Amygdala (tissue), 56 donors: ENCODE measurements around the gene TOR4A.

Experiments used
- DNase-seq, 56 donors: peaks; one replicate each; lab custom pipeline; 2025; lab: John Stamatoyannopoulos, UW

The TOR4A gene

DNA sequence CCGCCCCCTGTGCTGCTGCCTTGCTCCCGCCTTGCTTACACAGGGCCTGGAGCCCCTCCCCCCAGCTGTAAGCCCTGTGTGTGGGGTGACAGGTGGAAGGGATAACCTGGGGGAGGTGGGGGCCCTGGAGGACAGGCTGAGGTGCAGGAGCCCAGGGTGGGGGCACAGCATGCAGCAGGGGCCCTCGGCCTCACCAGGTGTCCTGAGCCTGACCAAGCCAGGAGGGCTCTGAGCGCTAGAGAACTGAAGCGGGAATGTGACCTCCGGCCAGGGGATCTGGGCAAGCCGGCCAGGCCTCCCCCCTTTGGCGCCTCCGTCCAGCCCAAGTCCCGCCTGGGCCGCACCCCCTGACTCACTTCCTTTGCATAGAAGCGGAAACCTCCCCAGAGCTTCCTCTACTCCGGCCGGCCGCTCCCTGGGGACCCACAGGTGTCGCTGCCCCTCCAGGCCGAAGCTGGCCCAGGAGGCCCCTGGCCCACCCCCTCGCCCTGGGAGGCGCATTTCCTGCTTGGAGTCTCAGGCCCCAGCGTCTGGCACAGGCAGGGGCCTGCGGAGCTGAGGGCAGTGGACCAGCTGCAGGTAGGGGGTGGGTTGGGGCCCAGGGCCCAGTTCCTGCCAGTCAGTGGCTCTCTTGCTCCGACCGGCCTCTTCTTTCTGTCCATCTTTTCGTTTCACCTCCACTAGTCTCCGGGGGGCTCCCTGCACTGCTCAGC is at the start of gene TOR4A:
TSS of gene TOR4A (plus strand) at position 398 of the 713 bp plus-strand sequence. CDS start 964 bp downstream, outside the sequence.
- peak in 10 of 56 donors; percentile 8 to 50 (median 33) for DNase-seq

- no peak for DNase-seq
Measured at GRCh38 chr9:137227853-137228505, 49.5 kb upstream of the TOR4A start.

- no peak for DNase-seq
Measured at GRCh38 chr9:137228506-137228967, 49.0 kb upstream of the TOR4A start.

DNA sequence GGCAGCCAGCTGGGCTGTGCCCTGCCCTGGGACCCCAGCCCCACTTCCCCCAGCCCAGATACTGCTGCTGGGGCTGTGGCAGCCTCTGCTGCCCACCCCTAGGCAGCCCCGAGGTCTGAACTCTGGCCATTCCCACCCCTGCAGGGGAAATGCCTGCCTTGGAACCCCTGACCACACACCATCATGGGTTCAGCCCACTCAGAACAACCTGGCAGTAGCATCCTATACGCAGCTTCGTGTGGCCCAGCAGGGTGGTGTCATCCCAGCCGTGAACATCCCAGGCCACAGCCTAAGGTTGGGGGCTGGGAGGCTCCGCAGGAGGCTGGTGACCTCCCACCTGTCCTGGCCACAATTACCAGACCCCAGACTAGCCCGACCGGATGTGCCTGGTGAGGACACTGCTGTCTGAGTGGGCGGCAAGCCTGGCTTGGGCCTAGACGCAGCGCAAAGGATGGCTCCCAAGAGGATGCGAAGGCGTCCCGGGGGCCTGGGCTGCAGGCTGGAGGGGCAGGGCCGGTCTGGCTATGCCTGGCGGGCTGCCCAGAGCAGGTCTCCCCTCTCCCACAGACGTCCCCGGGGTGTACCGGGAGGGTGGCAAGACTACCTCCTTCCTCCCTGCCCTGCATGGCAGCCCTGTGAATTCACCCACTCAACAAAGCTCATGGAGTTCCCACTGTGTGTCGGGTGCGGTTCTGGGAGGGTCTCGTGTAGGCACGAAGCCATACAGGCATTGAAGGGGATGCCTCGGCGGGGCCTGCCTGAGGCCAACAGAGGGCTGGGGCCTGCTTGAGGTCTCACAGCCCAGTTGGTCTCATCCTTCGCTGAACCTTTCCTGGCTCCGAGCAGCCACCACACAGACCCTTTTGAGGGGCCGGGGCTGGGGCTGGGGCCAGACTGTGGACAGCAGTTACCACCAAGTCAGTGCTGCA is 48.3 kb upstream of the TOR4A start:
- DNase-seq = no peak

DNA sequence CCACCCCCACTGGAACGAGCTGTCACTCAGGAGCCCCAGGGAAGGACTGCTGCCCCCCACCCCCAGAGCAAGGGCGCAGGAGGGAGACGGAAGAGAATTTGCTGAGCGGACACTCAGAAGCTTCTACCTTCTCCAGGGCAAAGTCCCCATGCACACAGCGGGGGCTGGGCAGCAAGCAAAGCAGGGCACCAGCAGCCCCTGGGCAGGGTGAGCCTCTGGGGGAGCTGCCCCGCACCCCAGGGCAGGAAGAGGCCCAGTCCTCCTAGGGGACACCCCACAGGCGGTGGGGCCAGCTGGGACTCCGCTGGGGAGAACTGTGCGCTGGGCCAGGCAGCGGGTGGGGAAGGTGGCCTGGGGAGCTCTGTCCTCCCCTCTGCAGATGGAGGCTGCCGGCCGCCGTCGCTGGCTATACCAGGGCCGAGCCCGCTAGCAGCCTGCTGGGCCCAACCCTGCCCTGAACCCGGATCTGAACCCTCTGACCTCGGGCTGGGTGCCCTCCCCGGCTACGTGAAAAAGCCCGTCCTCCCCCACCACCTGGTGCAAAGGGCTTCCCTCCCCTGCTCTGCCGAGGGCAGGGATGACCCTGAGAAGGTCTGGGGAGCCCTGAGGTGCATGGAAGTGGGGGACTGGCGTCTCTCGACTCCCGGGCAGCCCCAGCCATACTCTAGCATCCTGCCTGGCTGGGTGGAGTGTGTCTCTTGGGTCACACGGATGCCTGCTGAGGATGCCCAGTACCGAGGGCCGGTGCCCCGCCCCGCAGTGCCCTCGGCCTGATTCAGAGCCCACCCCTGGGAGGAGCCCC is 47.4 kb upstream of the TOR4A start:
- no peak for DNase-seq

GRCh38 chr9:137230705-137231371 is 46.7 kb upstream of the TOR4A start, which contains the start of gene SLC34A3:
TSS of gene SLC34A3 (plus strand) at chr9:137230901. CDS start at chr9:137231703, 802 bp downstream.
- no peak for DNase-seq

- no peak for DNase-seq
Measured at GRCh38 chr9:137231372-137232039, 46.0 kb upstream of the TOR4A start.

GRCh38 chr9:137232101-137232500 is 45.4 kb upstream of the TOR4A start:
- DNase-seq = no peak

DNA sequence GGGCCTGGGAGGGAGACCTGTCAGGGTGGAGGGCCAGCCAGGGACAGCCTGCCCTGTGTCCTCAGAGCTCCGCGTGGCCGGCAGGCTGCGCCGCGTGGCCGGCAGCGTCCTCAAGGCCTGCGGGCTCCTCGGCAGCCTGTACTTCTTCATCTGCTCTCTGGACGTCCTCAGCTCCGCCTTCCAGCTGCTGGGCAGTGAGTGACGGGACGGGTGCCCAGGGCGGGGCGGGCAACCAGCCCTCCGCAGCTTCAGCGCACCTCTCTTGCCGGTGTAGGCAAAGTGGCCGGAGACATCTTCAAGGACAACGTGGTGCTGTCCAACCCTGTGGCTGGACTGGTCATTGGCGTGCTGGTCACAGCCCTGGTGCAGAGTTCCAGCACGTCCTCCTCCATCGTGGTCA is 45.0 kb upstream of the TOR4A start:
- no peak for DNase-seq

GRCh38 chr9:137233143-137233980 is 44.2 kb upstream of the TOR4A start:
- DNase-seq = no peak

DNA sequence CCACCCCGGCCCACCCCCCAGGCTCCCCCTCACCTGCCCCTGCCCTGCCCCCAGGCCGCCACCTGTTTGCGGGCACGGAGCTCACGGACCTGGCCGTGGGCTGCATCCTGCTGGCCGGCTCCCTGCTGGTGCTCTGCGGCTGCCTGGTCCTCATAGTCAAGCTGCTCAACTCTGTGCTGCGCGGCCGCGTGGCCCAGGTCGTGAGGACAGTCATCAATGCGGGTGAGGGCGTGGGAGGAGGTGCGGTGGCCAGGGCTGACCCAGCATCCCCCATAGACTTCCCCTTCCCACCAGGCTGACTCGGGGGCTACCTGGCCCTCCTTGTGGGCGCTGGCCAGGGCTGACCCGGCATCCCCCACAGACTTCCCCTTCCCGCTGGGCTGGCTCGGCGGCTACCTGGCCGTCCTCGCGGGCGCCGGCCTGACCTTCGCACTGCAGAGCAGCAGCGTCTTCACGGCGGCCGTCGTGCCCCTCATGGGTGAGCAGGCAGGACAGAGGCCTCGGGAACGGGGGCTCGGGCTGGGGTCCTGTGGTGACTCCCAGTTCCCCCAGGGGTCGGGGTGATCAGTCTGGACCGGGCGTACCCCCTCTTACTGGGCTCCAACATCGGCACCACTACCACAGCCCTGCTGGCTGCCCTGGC is 43.4 kb upstream of the TOR4A start:
- DNase-seq = no peak

GRCh38 chr9:137234758-137235423 is 42.6 kb upstream of the TOR4A start:
- no peak for DNase-seq

- no peak for DNase-seq
Measured at GRCh38 chr9:137235424-137236237, 41.9 kb upstream of the TOR4A start.

- peak in 51 of 56 donors; percentile 26 to 86 (median 61) for DNase-seq
Measured at GRCh38 chr9:137236238-137236935, 41.1 kb upstream of the TOR4A start.

DNA sequence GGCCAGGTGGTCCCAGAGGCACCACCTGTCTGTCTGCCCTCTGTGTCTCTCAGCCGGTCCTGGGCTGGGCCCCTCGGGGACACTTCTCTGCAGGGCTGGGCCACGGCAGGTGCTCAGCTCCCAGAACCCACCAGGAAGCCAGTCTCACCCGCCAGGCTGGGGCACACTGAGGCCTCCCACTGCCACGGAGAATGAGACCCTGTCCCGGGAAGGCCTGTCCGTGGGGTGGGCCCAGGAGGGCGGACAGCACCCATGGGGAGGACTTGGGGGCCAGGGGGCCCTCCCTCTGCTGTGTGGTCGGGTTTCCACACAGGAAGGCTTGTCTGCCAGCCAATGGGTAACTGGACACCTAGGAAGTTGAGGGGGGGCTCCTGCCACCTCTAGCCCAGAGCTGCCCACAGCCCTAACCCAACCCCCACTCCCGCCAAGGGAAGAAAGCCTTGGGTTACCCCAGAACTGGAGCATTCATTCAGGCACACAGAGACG is 40.5 kb upstream of the TOR4A start:
- peak in 1 of 56 donors; percentile 36 for DNase-seq
